ENCODE results near the gene MINK1. TPM values are rescaled to one million over a fixed set of nuclear protein-coding genes. Genes with fewer than 3 reads are reported as not detected.
A peak's percentile ranks its signal among the peaks of the same experiment; 100 is the strongest.
"Not testable (repeated sequence)": the region's sequence is repeated elsewhere in the genome, so short reads cannot be mapped to it uniquely, and the experiment has no call there.

MINK1 gene
- total and polyA plus RNA-seq, 8 donors = 39.6 to 79.3 (median 46.3) TPM

DNA sequence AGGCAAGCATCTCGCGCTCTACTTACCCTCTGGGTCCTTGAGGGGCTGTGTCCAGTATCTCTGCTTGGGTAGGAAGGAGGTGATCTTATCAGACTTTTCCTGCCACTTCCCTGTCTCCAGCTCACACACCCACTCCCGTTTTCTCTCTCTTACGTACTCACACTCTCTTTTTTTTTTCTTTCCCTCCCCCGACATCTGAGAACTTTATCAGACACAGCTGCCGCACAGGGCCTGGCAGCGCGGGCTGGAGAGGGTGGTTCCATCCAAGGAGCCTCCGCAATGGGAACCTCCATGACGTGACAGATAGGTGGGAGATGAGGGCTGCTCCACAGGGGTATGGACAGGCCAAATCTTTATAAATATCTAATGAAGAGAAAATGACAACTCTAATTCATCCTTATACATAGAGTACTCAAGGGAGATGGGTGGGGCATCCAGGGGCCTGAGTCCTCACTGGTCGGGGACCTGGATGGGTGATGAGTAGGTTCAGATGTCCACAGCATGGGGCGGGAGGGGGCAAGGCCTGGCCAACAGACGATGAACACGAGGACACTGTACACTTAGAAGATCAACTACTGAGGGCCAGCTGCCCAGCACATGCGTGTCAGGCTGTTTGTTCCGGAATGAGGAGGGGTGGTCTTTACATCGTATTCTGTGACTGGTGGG, 23.3 kb downstream of the MINK1 start:
- Histone ChIP-seq H3K36me3 (no peaks in the 10 kb centered on the region), H3K27ac (no peak overlapping the region), H3K4me1 (peaks cover 0 to 16% (median 7%) of the 10 kb centered on the region in 3 donors), H3K4me3 (no peak overlapping the region), H3K9me3 (no peaks in the 10 kb centered on the region), H3K27me3 (no peaks in the 10 kb centered on the region)
- ATAC-seq (no peak), DNase-seq (no peak), FAIRE-seq (no peak)
- intact Hi-C loops (cut with DNase I) = no loop called here
- 89 to 92% methylated on average over 17 of the region's 17 CpGs for WGBS, 2 donors
- TF ChIP-seq, protein P1, sequence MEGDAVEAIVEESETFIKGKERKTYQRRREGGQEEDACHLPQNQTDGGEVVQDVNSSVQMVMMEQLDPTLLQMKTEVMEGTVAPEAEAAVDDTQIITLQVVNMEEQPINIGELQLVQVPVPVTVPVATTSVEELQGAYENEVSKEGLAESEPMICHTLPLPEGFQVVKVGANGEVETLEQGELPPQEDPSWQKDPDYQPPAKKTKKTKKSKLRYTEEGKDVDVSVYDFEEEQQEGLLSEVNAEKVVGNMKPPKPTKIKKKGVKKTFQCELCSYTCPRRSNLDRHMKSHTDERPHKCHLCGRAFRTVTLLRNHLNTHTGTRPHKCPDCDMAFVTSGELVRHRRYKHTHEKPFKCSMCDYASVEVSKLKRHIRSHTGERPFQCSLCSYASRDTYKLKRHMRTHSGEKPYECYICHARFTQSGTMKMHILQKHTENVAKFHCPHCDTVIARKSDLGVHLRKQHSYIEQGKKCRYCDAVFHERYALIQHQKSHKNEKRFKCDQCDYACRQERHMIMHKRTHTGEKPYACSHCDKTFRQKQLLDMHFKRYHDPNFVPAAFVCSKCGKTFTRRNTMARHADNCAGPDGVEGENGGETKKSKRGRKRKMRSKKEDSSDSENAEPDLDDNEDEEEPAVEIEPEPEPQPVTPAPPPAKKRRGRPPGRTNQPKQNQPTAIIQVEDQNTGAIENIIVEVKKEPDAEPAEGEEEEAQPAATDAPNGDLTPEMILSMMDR (IDR thresholded peaks at IDR 0.05) = no peak

DNA sequence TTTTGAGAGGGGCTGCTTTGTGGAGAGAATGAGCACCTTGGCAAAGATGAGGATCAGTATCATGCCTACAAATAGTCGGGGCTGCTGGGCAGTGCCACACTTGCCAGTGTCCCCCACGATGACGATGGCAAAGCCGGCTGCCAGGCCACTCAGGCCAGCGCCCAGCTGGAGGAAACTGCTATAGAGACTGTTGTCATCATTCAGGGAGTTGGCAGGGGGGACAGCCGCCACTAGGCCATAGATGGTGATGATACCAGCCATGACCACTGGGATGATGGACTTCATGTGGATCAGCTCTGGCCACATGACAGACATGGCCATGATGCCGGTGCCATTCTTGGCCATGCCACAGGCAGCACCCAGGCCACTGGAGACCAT, 23.8 kb downstream of the MINK1 start:
- TF ChIP-seq, protein P1 (IDR thresholded peaks at IDR 0.05) = no peak
- FAIRE-seq = no peak
- Histone ChIP-seq H3K4me1 (peaks cover 0 to 16% (median 7%) of the 10 kb centered on the region in 3 donors), H3K27ac (no peak overlapping the region), H3K9me3 (no peaks in the 10 kb centered on the region), H3K4me3 (no peak overlapping the region), H3K36me3 (no peaks in the 10 kb centered on the region), H3K27me3 (no peaks in the 10 kb centered on the region)
- WGBS, 2 donors = 91 to 92% methylated on average over 7 of the region's 7 CpGs
- intact Hi-C loops (cut with DNase I) = no loop called here
- no peak for ATAC-seq
- no peak for DNase-seq

DNA sequence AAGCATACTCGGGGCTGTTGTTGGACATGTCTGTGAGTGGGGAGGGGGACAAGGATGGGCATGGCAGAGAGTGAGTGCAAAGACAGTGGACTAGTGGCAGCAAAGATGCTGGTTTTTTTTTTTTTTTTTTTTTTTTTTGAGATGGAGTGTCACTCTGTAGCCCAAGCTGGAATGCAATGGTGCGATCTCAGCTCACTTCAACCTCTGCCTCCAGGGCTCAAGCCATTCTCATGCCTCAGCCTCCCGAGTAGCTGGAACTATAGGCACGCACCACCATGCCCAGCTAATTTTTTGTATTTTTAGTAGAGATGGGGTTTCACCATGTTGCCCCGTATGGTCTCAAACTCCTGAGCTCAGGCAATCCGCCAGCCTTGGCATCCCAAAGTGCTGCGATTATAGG, 24.2 kb downstream of the MINK1 start:
- H3K27me3 ChIP-seq; H3K9me3 ChIP-seq; H3K4me3 ChIP-seq; intact Hi-C loops (cut with DNase I); ATAC-seq; DNase-seq; H3K36me3 ChIP-seq; FAIRE-seq: not testable (repeated sequence)
- H3K27ac ChIP-seq = peak overlapping the region in 2 of 4 donors; percentile 62 to 63
- peaks cover 0 to 16% (median 4%) of the 10 kb centered on the region in 3 donors for H3K4me1 ChIP-seq
- 87 to 89% methylated on average over 7 of the region's 7 CpGs for WGBS, 2 donors

DNA sequence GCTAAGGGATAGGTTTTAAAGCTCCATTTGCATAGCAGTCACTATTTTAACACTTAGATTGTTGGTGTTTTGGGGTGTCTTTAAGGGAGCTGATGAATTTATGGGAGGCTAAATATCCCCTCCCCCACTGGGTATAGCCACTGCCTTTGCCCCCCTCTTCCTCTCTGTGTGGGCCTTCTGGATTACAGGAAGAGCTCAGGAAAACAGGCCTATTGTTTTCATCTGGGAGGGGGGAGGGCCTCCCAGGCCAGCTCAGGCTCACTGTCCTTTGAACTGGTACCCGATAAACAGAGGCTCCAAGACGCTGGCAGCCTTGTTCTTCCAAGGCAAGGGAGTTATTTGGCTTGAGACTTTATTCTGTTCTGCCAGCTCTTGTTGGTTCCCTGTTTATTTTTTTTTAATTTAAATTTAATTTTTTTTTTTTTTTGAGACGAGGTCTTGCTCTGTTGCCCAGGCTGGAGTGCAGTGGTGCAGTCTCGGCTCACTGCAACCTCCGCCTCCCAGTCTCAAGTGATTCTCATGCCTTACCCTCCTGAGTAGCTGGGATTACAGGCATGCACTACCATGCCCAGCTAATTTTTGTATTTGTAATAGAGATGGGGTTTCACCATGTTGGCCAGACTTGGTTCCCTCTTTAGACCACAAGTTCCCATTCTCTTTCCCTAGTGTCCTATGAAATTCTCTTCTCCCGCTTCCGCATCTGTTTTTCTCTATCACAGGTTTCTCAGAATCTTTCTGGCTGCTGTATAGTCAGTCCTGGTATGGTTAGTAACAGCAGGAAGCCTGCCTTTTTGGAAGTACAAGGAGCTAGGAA, 25.1 kb downstream of the MINK1 start:
- no peak for FAIRE-seq
- no peak for DNase-seq
- intact Hi-C loops (cut with DNase I) = no loop called here
- ATAC-seq = peak; percentile 42 to 69 (median 52)
- 62 to 72% methylated on average over 7 of the region's 7 CpGs for WGBS, 2 donors
- no peak overlapping the region for H3K4me3 ChIP-seq
- H3K36me3 ChIP-seq = no peaks in the 10 kb centered on the region
- no peaks in the 10 kb centered on the region for H3K9me3 ChIP-seq
- no peaks in the 10 kb centered on the region for H3K27me3 ChIP-seq
- TF ChIP-seq, protein P1 (IDR thresholded peaks at IDR 0.05) = no peak
- peaks cover 0 to 16% (median 4%) of the 10 kb centered on the region in 3 donors for H3K4me1 ChIP-seq
- H3K27ac ChIP-seq = peak overlapping the region in 2 of 4 donors; percentile 62 to 63

DNA sequence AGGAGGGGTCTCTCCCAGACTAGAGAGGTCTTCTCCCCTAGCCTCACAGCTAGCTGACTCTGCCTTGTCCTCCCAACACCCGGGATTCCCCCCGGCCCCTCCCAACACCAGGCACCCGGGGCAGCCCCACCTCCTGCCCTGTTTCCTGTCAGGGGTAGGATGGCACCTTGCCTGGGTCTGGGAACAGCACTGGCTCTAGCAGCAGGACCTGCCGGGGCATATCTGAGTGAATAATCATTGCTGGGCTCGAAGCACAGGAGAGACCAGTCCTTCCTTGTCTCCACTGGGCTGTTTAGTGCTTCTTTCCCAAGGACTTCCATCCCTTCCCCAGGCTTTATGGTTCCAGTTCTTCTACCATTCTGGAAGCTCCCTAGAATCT, 25.7 kb downstream of the MINK1 start:
- 5 to 14% methylated on average over 5 of the region's 5 CpGs for WGBS, 2 donors
- Histone ChIP-seq H3K36me3 (no peaks in the 10 kb centered on the region), H3K4me1 (peaks cover 0 to 16% (median 4%) of the 10 kb centered on the region in 3 donors), H3K4me3 (no peak overlapping the region), H3K27ac (peak overlapping the region in 2 of 4 donors; percentile 62 to 63), H3K27me3 (no peaks in the 10 kb centered on the region), H3K9me3 (no peaks in the 10 kb centered on the region)
- no peak for FAIRE-seq
- TF ChIP-seq, protein P1 (IDR thresholded peaks at IDR 0.05) = no peak
- peak; percentile 70 to 93 (median 86) for ATAC-seq
- intact Hi-C loops (cut with DNase I) = no loop called here
- peak; percentile 51 to 73 (median 62) for DNase-seq

Measured in pancreas (tissue), 10 donors.